ENCODE results near the gene NRXN3. TPM values are rescaled to one million over a fixed set of nuclear protein-coding genes. Genes with fewer than 3 reads are reported as not detected.

NRXN3 gene
- total RNA-seq, 1 experiment from 2014 or later: not detected

- BruUV-seq (replicated peaks): no TSS peak
- peak; percentile 94 for ATAC-seq
- DNase-seq (ENCODE audit: low read depth, low spot score): peak; percentile 29
- H3K4me3 ChIP-seq (replicated peaks in 1 of 2; ENCODE audit: low read depth in 1 of 2, low read length in 2 of 2): no peak overlapping the region
- no peaks in the 10 kb centered on the region for H3K36me3 ChIP-seq (ENCODE audit: control insufficient read depth in 1 of 2, insufficient read depth in 2 of 2, low read length in 2 of 2)
- H3K9ac ChIP-seq (ENCODE audit: low read length): no peak overlapping the region
- no peaks in the 10 kb centered on the region; the same call in 1 of the 2 replicates for H3K27me3 ChIP-seq (ENCODE audit: insufficient read depth, low read length)
- no peak overlapping the region for H3K27ac ChIP-seq (ENCODE audit: low read depth, low read length)
- H3K9me3 ChIP-seq (ENCODE audit: control insufficient read depth in 1 of 2, insufficient read depth in 1 of 2, low read depth in 1 of 2, low read length in 2 of 2): no peaks in the 10 kb centered on the region
- intact Hi-C loops (cut with micrococcal nuclease): loop anchor here (1.0 to 10.0 kb wide), 4 partner anchors 150 to 941 kb away; no protein-coding TSS in a partner anchor
- H3K9me2 ChIP-seq (ENCODE audit: insufficient read depth): no peaks in the 10 kb centered on the region
- no peaks in the 10 kb centered on the region for H3K4me1 ChIP-seq (ENCODE audit: control insufficient read depth in 1 of 2, insufficient read depth in 2 of 2, low read length in 2 of 2)
- H4K20me1 ChIP-seq (ENCODE audit: insufficient read depth): no peaks in the 10 kb centered on the region
- H2AFZ ChIP-seq (ENCODE audit: low read depth, low read length, poor library complexity, severe bottlenecking): no peak overlapping the region
- no peaks in the 10 kb centered on the region for H3K79me2 ChIP-seq (ENCODE audit: insufficient read depth, low read length)
- POLR2A ChIA-PET: no interaction called here
- peak; percentile 25 for TF ChIP-seq TCF7L2 (IDR thresholded peaks at IDR 0.05; ENCODE audit: borderline replicate concordance, extremely low read depth, insufficient read depth, insufficient read length)
- TF ChIP-seq POLR2A (IDR thresholded peaks at IDR 0.05; ENCODE audit: borderline replicate concordance, extremely low read depth, insufficient read depth, insufficient read length): no peak
- no peak for TF ChIP-seq SIN3A (IDR thresholded peaks at IDR 0.05; ENCODE audit: low read depth)
- TF ChIP-seq CTCF (IDR thresholded peaks at IDR 0.05 in 2 of 3, conservative IDR thresholded peaks at IDR 0.05 in 1 of 3; ENCODE audit: borderline replicate concordance in 1 of 3, insufficient read depth in 1 of 3, low read depth in 2 of 3, low read length in 2 of 3): peak; percentile 46 to 91 (median 90); a peak in 5 of 6 replicates
- peak; percentile 68 for TF ChIP-seq RAD21 (IDR thresholded peaks at IDR 0.05; ENCODE audit: low read depth)
- no peak for TF ChIP-seq CEBPB (IDR thresholded peaks at IDR 0.05; ENCODE audit: low read depth)
- no peak for TF ChIP-seq FOSL1 (IDR thresholded peaks at IDR 0.05; ENCODE audit: low read depth)
- no peak for TF ChIP-seq SRF (IDR thresholded peaks at IDR 0.05; ENCODE audit: low read depth)
- no peak for TF ChIP-seq POLR2AphosphoS5 (IDR thresholded peaks at IDR 0.05; ENCODE audit: low read depth, low read length)
- TF ChIP-seq YY1 (IDR thresholded peaks at IDR 0.05; ENCODE audit: extremely low read depth, insufficient replicate concordance, low read depth, low read length): no peak
- no peak for TF ChIP-seq EZH2 (IDR thresholded peaks at IDR 0.05)
- peak; percentile 60; the same call in 1 of the 2 replicates for TF ChIP-seq CBX3 (IDR thresholded peaks at IDR 0.05; ENCODE audit: low read depth)
- no peak for TF ChIP-seq MAX (IDR thresholded peaks at IDR 0.05)
- CTCF ChIA-PET: no interaction called here
- RAD21 ChIA-PET (ENCODE audit: low non-redundant PET in 1 of 2, low total read pairs in 2 of 2, uncharacterized antibody in 2 of 2, unreplicated experiment in 2 of 2): no interaction called here
- no peak overlapping the region for H3K4me2 ChIP-seq (ENCODE audit: low read length)
These were observed 428.1 kb downstream of the NRXN3 start for GRCh38 chr14:78598046-78598920.

All from HCT116 (cell line).